GM11168 (cell line): ENCODE data around the gene ZNF749.
"Not testable (repeated sequence)": the region's sequence is repeated elsewhere in the genome, so short reads cannot be mapped to it uniquely, and the experiment has no call there.

ENCODE experiments used
- in situ Hi-C: fragments of 300-500 bp; cut with MboI; formaldehyde crosslinking; loops from one replicate; pipeline ENCODE4 v1.12.0; 2022; ENCODE audit warnings: low sequenced_read_pairs; ENCODE audit not compliant: unreplicated experiment

ZNF749 gene

GRCh38 chr19:57465680-57466381 is 30.7 kb downstream of the ZNF749 start:
- in situ Hi-C loops = no loop called here

- in situ Hi-C loops = no loop called here
Measured at GRCh38 chr19:57466489-57466888, 31.4 kb downstream of the ZNF749 start.

- in situ Hi-C loops = no loop called here
Measured at GRCh38 chr19:57473646-57474045, 38.5 kb downstream of the ZNF749 start.

DNA sequence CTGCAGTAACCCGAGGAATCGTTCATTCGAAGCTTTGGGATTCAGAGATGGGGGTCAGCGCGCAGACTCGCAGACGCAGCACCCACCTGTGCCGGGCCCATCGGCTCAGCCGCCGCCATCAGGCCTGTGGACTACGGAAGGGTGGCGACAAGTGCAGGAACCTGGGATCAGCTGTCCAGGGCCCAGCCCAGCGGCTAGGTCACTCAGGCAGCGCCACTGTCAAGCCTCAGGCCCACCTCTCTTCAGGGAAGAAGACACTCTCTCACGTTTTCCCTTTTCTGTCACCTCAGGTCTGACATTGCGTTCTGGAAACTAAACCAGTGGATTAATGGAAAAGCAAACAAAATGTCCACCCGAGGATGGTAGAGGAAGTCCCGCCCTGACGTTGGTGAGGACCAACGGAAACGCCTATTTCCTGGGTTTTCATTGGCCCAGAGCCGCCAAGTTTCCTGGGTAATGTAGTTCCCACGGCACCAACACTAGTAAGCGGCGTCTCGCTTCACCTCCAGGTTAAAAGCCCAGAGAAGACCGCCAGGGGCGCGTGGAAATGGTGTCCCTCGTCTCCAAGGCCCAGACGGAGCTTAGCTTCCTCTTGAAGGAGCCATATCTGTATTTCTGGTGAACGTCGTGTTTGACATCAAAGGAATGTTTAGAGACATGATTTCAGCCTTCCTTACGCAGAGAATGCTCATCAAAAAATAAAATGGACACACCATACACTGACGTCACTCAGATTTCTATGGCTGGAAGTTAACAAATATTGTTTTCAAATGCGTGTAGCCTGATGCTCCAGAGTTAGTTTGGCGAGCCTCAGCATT is 42.3 kb downstream of the ZNF749 start, which contains the start of gene ZNF772:
Gene ZNF772 (minus strand): TSS at position 376 of the 818 bp plus-strand sequence. CDS start 257 bp downstream, at position 119.
- in situ Hi-C loops = no loop called here

- in situ Hi-C loops = not testable (repeated sequence)
Measured at GRCh38 chr19:57487477-57488298, 52.6 kb downstream of the ZNF749 start, which contains the start of gene ZNF419. Gene ZNF419, plus strand, starts transcription at chr19:57487750. Its CDS starts 201 bp downstream, at chr19:57487951.

DNA sequence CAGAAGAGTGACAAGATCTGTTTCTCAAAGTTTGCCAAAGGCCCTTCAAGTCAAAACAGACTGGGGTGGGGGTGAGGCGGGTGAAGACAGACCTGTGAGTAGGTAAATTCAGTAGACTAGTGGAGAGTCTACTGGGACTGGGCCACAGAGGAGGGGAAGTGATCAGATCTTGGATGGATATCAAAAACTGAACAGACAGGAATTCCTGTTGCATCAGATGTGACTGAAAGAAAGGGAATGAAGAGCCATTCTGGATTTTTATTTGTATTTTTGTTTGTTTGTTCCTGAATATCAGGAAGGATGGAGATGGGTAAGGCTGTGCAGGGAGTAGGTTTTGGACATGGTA is 53.1 kb downstream of the ZNF749 start:
- in situ Hi-C loops = not testable (repeated sequence)
